DMS53 treated with DMSO at 0.1 percent for 48 hours (cell line): ENCODE data around the gene GMPR2.

ENCODE experiments used
- DNase-seq: peaks from one replicate; lab custom pipeline; 2025; ENCODE audit not compliant: unreplicated experiment; lab: John Stamatoyannopoulos, UW

The GMPR2 gene

DNA sequence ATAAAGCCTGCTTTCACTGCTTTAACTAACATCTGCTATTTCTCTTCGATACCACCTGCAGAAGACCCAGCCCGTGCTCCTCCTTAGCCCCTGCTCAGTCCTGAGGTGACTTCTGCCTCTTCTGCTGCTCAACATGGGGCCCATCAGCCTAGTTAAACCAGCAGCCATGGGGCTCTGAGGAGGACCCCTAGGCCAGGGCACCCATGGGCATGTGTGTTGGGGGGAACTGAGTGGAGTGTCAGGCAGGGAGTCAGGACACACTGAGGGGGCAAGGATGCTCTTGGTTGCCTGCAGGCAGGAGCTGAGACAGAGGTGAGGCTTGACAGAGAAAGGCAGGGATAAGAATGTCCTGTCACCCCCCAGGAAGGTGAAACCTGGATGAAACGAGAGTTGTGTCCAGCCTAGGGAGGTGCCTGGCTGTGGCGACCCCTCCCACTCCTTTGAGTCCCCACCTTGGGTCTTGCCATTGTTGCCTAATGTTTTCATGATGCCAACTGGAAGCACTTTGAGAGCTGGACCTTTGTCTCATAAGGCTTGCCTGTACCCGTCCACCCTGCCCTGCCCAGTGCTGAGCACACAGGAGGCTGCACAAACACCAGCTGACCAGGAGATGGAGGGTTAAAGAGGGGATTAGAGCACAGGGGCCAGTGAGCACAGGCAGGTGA is 51.2 kb downstream of the GMPR2 start:
- DNase-seq: no peak

DNA sequence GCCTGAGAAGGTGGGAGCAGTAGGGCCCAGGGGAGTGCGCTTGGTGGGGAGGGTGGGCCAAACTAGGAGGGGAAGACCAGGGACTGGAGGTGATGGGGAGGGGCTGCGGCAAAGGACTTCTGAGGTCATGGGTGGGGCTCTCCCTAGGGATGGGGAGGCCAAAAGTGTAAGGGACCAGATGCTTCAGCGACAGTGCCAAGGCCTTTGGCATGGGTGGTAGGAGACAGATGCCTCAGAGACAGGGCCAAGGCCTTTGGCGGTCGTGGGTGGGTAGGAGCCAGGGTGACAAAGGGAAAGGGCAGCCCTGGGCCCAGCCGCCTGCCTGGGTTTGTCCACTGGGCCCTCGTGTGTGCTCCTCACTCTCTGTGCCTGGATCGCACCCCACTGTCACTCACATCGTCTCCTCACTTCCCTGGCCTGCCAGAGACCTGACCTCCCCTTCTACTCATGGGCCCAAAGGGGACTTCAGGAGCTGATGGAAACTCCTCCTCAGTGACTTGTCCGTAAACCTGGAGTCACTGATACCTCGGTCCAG is 51.8 kb downstream of the GMPR2 start:
- DNase-seq: no peak

DNA sequence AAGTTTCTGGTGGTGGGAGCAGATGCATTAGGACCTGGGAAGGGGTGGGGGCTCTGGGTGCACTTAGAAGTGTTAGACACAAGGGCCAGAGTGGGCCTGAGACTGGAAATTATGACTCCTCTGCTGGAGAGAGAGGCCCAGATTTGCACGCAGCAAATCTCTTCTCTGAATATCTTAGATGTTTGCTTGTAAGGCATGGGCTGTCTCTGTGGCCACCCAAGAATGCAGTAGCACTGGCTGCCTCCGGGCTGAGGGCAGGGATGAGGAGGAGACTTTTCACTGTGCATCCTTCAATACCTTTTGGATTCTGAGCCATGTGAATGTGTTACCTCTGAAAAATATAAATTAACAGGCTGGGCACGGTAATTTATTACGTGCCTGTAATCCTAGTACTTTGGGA is 52.6 kb downstream of the GMPR2 start:
- no peak for DNase-seq

DNA sequence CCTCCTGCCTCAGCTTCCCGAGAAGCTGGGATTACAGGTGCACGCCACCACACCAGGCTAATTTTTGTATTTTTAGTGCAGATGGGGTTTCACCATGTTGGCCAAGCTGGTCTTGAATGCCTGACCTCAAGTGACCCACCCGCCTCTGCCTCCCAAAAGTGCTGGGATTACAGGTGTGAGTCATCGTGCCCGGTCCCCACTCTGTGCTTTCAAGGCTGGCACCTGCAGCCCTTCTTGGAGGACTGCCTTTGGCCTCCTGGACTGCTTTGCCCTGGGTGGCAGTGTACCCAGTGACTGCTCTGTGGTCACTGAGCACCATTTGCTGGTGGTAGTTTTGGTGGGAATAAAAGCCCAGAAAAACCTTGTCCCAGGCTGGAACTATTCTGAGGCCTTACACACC is 54.3 kb downstream of the GMPR2 start:
- no peak for DNase-seq
